Measurements from ENCODE around the gene CFTR. TPM values are rescaled to one million over a fixed set of nuclear protein-coding genes. Genes with fewer than 3 reads are reported as not detected.
A peak's percentile ranks its signal among the peaks of the same experiment; 100 is the strongest.

The CFTR gene
- total RNA-seq, 1 donor from 2014 or later = 0.06 TPM

DNA sequence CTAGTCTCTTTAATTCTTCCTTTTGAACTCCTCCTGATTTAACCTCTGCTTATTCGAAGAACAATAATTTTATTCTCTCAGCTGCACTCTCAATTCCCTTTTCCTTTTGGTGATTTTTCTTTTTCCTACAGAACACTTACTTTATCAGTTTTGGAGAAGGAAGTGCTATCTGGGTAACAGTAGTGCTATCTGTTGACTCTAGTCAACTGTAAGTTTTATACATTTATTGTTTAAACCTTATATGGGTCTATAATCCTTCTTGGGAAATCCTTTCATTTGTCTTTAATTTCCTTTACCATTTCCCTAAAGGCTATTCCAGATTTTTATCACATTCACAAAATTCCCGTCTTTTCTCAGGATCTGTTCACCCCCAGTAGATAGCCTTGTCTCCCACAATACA lies 64.2 kb downstream of the CFTR start:
- no peaks in the 10 kb centered on the region for H3F3A ChIP-seq (ENCODE audit: low read depth)
- no peaks in the 10 kb centered on the region for H3K79me2 ChIP-seq (ENCODE audit: low read depth)
- no peak for DNase-seq (ENCODE audit: low spot score)
- no peaks in the 10 kb centered on the region for H3K4me1 ChIP-seq
- no peak overlapping the region for H3K9ac ChIP-seq
- TF ChIP-seq EZH2phosphoT487 (IDR thresholded peaks at IDR 0.05) (no peak), EZH2 (IDR thresholded peaks at IDR 0.05) (no peak)
- TF ChIP-seq, protein P1, sequence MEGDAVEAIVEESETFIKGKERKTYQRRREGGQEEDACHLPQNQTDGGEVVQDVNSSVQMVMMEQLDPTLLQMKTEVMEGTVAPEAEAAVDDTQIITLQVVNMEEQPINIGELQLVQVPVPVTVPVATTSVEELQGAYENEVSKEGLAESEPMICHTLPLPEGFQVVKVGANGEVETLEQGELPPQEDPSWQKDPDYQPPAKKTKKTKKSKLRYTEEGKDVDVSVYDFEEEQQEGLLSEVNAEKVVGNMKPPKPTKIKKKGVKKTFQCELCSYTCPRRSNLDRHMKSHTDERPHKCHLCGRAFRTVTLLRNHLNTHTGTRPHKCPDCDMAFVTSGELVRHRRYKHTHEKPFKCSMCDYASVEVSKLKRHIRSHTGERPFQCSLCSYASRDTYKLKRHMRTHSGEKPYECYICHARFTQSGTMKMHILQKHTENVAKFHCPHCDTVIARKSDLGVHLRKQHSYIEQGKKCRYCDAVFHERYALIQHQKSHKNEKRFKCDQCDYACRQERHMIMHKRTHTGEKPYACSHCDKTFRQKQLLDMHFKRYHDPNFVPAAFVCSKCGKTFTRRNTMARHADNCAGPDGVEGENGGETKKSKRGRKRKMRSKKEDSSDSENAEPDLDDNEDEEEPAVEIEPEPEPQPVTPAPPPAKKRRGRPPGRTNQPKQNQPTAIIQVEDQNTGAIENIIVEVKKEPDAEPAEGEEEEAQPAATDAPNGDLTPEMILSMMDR (IDR thresholded peaks at IDR 0.05) = no peak
- Mint-ChIP-seq H3K36me3 (no peaks in the 10 kb centered on the region), H3K27ac (no peak overlapping the region), H3K9me3 (no peaks in the 10 kb centered on the region), H3K4me3 (no peak overlapping the region), H3K4me1 (no peaks in the 10 kb centered on the region), H3K27me3 (ENCODE audit: insufficient read depth, low read depth) (no peaks in the 10 kb centered on the region)
- H3K4me3 ChIP-seq = no peak overlapping the region
- no peaks in the 10 kb centered on the region for H3K9me3 ChIP-seq (ENCODE audit: low read depth)
- H3K36me3 ChIP-seq = no peaks in the 10 kb centered on the region
- no peak overlapping the region for H3K27ac ChIP-seq
- no peaks in the 10 kb centered on the region for H3K27me3 ChIP-seq
- H2AFZ ChIP-seq (replicated peaks) = no peak overlapping the region
- H3K4me2 ChIP-seq = no peak overlapping the region
- H4K20me1 ChIP-seq (ENCODE audit: low read depth) = no peaks in the 10 kb centered on the region

DNA sequence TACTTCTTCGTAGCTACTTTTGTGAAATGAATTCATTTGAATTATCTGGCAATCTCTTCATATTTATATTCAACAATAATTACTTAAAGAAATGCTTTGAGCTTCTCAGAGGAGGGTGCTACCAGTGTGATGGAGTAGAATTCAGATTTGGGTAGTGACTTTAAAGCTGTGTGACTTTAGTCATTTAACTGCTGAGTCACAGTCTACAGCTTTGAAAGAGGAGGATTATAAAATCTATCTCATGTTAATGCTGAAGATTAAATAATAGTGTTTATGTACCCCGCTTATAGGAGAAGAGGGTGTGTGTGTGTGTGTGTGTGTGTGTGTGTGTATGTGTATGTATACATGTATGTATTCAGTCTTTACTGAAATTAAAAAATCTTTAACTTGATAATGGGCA lies 68.2 kb downstream of the CFTR start:
- Histone ChIP-seq H3K79me2 (ENCODE audit: low read depth) (no peaks in the 10 kb centered on the region), H3F3A (ENCODE audit: low read depth) (no peaks in the 10 kb centered on the region), H3K36me3 (no peaks in the 10 kb centered on the region), H4K20me1 (ENCODE audit: low read depth) (no peaks in the 10 kb centered on the region), H3K4me1 (no peaks in the 10 kb centered on the region), H3K27me3 (no peaks in the 10 kb centered on the region), H3K27ac (no peak overlapping the region), H3K9ac (no peak overlapping the region), H3K4me3 (no peak overlapping the region), H3K4me2 (no peak overlapping the region), H2AFZ (replicated peaks) (peak overlapping the region; percentile 85), H3K9me3 (ENCODE audit: low read depth) (no peaks in the 10 kb centered on the region)
- Mint-ChIP-seq H3K4me3 (no peak overlapping the region), H3K36me3 (no peaks in the 10 kb centered on the region), H3K4me1 (no peaks in the 10 kb centered on the region), H3K27me3 (ENCODE audit: insufficient read depth, low read depth) (no peaks in the 10 kb centered on the region), H3K9me3 (no peaks in the 10 kb centered on the region), H3K27ac (no peak overlapping the region)
- no peak for DNase-seq (ENCODE audit: low spot score)
- TF ChIP-seq, protein P1 (IDR thresholded peaks at IDR 0.05) = no peak

DNA sequence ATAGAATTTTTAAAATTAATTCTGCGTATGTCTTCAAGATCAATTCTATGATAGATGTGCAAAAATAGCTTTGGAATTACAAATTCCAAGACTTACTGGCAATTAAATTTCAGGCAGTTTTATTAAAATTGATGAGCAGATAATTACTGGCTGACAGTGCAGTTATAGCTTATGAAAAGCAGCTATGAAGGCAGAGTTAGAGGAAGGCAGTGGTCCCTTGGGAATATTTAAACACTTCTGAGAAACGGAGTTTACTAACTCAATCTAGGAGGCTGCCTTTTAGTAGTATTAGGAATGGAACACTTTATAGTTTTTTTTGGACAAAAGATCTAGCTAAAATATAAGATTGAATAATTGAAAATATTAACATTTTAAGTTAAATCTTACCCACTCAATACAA lies 70.8 kb downstream of the CFTR start:
- no peaks in the 10 kb centered on the region for H4K20me1 ChIP-seq (ENCODE audit: low read depth)
- H3K9me3 ChIP-seq (ENCODE audit: low read depth) = no peaks in the 10 kb centered on the region
- no peaks in the 10 kb centered on the region for H3K4me1 Mint-ChIP-seq
- no peaks in the 10 kb centered on the region for H3K36me3 ChIP-seq
- H3K27me3 Mint-ChIP-seq (ENCODE audit: insufficient read depth, low read depth) = peaks cover 2% of the 10 kb centered on the region
- H3K79me2 ChIP-seq (ENCODE audit: low read depth) = no peaks in the 10 kb centered on the region
- H3K27me3 ChIP-seq = no peaks in the 10 kb centered on the region
- H3K4me3 Mint-ChIP-seq = no peak overlapping the region
- no peaks in the 10 kb centered on the region for H3F3A ChIP-seq (ENCODE audit: low read depth)
- no peak overlapping the region for H3K27ac Mint-ChIP-seq
- no peaks in the 10 kb centered on the region for H3K9me3 Mint-ChIP-seq
- no peak overlapping the region for H3K4me2 ChIP-seq
- H3K4me1 ChIP-seq = no peaks in the 10 kb centered on the region
- no peak for TF ChIP-seq EZH2 (IDR thresholded peaks at IDR 0.05)
- TF ChIP-seq, protein P1 (IDR thresholded peaks at IDR 0.05) = no peak
- TF ChIP-seq EZH2phosphoT487 (IDR thresholded peaks at IDR 0.05) = no peak
- no peak overlapping the region for H2AFZ ChIP-seq (replicated peaks)
- H3K4me3 ChIP-seq = no peak overlapping the region
- DNase-seq (ENCODE audit: low spot score) = no peak
- no peaks in the 10 kb centered on the region for H3K36me3 Mint-ChIP-seq
- no peak overlapping the region for H3K9ac ChIP-seq
- no peak overlapping the region for H3K27ac ChIP-seq

DNA sequence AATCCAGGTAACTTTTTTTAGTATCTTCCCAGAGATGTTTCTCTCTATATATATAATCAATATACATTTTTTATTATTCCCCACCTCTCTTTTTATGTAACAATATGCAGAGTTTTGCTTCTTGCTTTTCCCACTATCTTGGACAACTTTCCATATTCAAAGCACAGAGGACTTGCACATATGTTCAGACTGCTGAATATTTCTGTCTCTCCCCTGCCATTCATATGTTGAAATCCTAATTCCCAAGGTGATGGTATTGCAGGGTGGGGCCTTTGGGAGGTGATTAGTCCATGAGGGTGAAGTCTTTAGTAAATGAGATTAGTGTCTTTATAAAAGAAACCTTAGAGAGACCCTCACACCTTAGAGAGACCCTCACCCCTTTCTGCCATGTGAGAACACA lies 72.8 kb downstream of the CFTR start:
- Histone ChIP-seq H2AFZ (replicated peaks) (no peak overlapping the region), H3K27ac (no peak overlapping the region), H3K4me3 (no peak overlapping the region), H3K79me2 (ENCODE audit: low read depth) (no peaks in the 10 kb centered on the region), H3F3A (ENCODE audit: low read depth) (no peaks in the 10 kb centered on the region), H3K27me3 (no peaks in the 10 kb centered on the region), H3K9me3 (ENCODE audit: low read depth) (no peaks in the 10 kb centered on the region), H3K4me2 (no peak overlapping the region), H4K20me1 (ENCODE audit: low read depth) (no peaks in the 10 kb centered on the region), H3K9ac (no peak overlapping the region), H3K4me1 (no peaks in the 10 kb centered on the region), H3K36me3 (no peaks in the 10 kb centered on the region)
- Mint-ChIP-seq H3K27me3 (ENCODE audit: insufficient read depth, low read depth) (peaks cover 2% of the 10 kb centered on the region), H3K4me1 (no peaks in the 10 kb centered on the region), H3K4me3 (no peak overlapping the region), H3K9me3 (no peaks in the 10 kb centered on the region), H3K36me3 (no peaks in the 10 kb centered on the region), H3K27ac (no peak overlapping the region)
- TF ChIP-seq EZH2 (IDR thresholded peaks at IDR 0.05) (no peak), EZH2phosphoT487 (IDR thresholded peaks at IDR 0.05) (no peak)
- TF ChIP-seq, protein P1 (IDR thresholded peaks at IDR 0.05) = no peak
- DNase-seq (ENCODE audit: low spot score) = no peak

Measured in neural progenitor cell (in vitro differentiated cells).